NCI-H82 treated with DMSO at 0.1 percent for 48 hours (cell line): ENCODE data around the gene EEFSEC.
"Not testable (repeated sequence)": the region's sequence is repeated elsewhere in the genome, so short reads cannot be mapped to it uniquely, and the experiment has no call there.

Source experiments
- DNase-seq: peaks from one replicate; lab custom pipeline; 2025; ENCODE audit not compliant: unreplicated experiment; lab: John Stamatoyannopoulos, UW

The EEFSEC gene

GRCh38 chr3:128152419-128153155 lies 694 bp upstream of the EEFSEC start:
- DNase-seq = no peak

GRCh38 chr3:128154354-128154753 lies 1.1 kb downstream of the EEFSEC start:
- not testable (repeated sequence) for DNase-seq

- no peak for DNase-seq
These were observed 2.5 kb downstream of the EEFSEC start for GRCh38 chr3:128155616-128156360.

- no peak for DNase-seq
These were observed 7.4 kb downstream of the EEFSEC start for GRCh38 chr3:128160661-128161060.

- no peak for DNase-seq
These were observed 10.2 kb downstream of the EEFSEC start for GRCh38 chr3:128163432-128163831.

GRCh38 chr3:128166971-128167453 lies 13.7 kb downstream of the EEFSEC start:
- DNase-seq = no peak

- DNase-seq = no peak
These were observed 14.3 kb downstream of the EEFSEC start for GRCh38 chr3:128167646-128167972.

GRCh38 chr3:128167973-128168674 lies 14.8 kb downstream of the EEFSEC start:
- DNase-seq = no peak

- DNase-seq = no peak
These were observed 15.6 kb downstream of the EEFSEC start for GRCh38 chr3:128168836-128169235.

- peak; percentile 22 for DNase-seq
These were observed 17.7 kb downstream of the EEFSEC start for GRCh38 chr3:128170866-128171516.

GRCh38 chr3:128173200-128173599 lies 19.9 kb downstream of the EEFSEC start:
- no peak for DNase-seq

GRCh38 chr3:128173849-128174248 lies 20.6 kb downstream of the EEFSEC start:
- DNase-seq = no peak

GRCh38 chr3:128174675-128175590 lies 21.7 kb downstream of the EEFSEC start:
- DNase-seq = no peak

- no peak for DNase-seq
These were observed 22.5 kb downstream of the EEFSEC start for GRCh38 chr3:128175768-128176167.

- DNase-seq = no peak
These were observed 23.1 kb downstream of the EEFSEC start for GRCh38 chr3:128176276-128176833.

- no peak for DNase-seq
These were observed 24.6 kb downstream of the EEFSEC start for GRCh38 chr3:128177865-128178264.

- DNase-seq = no peak
These were observed 25.7 kb downstream of the EEFSEC start for GRCh38 chr3:128178782-128179483.

GRCh38 chr3:128179484-128179819 lies 26.2 kb downstream of the EEFSEC start:
- no peak for DNase-seq

GRCh38 chr3:128180436-128180835 lies 27.2 kb downstream of the EEFSEC start:
- no peak for DNase-seq
